Measurements from ENCODE around the gene MSANTD7.

MSANTD7 gene

DNA sequence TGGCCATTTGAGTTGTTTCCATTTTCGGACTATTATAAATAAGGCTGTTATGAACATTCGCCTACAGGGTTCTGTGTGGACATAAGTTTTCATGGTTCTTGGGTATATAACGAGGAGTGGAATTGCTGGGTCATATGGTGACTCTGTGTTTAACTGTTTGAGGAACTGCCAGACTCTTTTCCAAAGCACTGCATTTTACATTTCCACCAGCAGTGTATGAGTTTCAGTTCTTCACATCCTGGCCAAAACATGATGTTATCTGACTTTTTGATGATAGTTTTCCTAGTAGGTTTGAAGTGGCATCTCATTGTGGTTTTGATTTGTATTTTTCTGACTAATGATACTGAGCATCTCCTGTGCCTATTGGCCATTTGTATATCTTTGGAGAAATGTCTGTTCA lies 46.0 kb downstream of the MSANTD7 start:
- DNase-seq, result no peak
